ENCODE data around the gene C2orf69. TPM values are rescaled to one million over a fixed set of nuclear protein-coding genes. Genes with fewer than 3 reads are reported as not detected.

The C2orf69 gene
- total RNA-seq, 1 experiment from 2014 or later = 22.0 TPM

- no peak overlapping the region for H2BK120ac ChIP-seq (ENCODE audit: low read depth, low read length, poor library complexity, severe bottlenecking)
- no peak overlapping the region for H3K4me2 ChIP-seq (ENCODE audit: insufficient read depth, insufficient read length, low read length)
- no peaks in the 10 kb centered on the region for H3K79me1 ChIP-seq (ENCODE audit: insufficient read depth, low read depth, low read length, poor library complexity, severe bottlenecking)
- H3K56ac ChIP-seq (ENCODE audit: insufficient read length, low read depth, low read length) = no peak overlapping the region
- no peaks in the 10 kb centered on the region for H4K20me1 ChIP-seq (ENCODE audit: control insufficient read depth, insufficient read depth, insufficient read length)
- H2AFZ ChIP-seq (ENCODE audit: low read length) = no peak overlapping the region
- Mint-ChIP-seq H3K9me3 (peaks cover under 1 to 5% of the 10 kb centered on the region in 2 experiments), H3K27ac (no peak overlapping the region), H3K4me1 (peaks cover 1 to 3% of the 10 kb centered on the region in 2 experiments; a peak in 3 of 4 replicates), H3K4me3 (no peak overlapping the region), H3K27me3 (ENCODE audit: low read depth) (no peaks in the 10 kb centered on the region), H3K36me3 (ENCODE audit: insufficient read depth in 1 of 3, low read depth in 3 of 3) (peaks cover 0 to 8% (median 7%) of the 10 kb centered on the region in 3 experiments; a peak in 5 of 7 replicates)
- H4K8ac ChIP-seq (replicated peaks; ENCODE audit: insufficient read length, low read depth, low read length) = no peak overlapping the region
- no peak overlapping the region for H3K4ac ChIP-seq (ENCODE audit: low read depth, low read length)
- H3K18ac ChIP-seq (ENCODE audit: insufficient read length, low read depth, low read length) = no peak overlapping the region
- H2AK5ac ChIP-seq (ENCODE audit: insufficient read length, low read length) = no peak overlapping the region
- no peak overlapping the region for H2BK15ac ChIP-seq (ENCODE audit: low read depth, low read length)
- no peak for TF ChIP-seq CTCF (conservative IDR thresholded peaks at IDR 0.05)
- no peaks in the 10 kb centered on the region for H3K27me3 ChIP-seq (ENCODE audit: insufficient read depth, low read length)
- no peaks in the 10 kb centered on the region for H3K4me1 ChIP-seq (ENCODE audit: insufficient read depth, low read length)
- H3K79me2 ChIP-seq (ENCODE audit: insufficient read depth, low read length) = no peaks in the 10 kb centered on the region
- H2BK20ac ChIP-seq (ENCODE audit: low read depth, low read length, poor library complexity, severe bottlenecking) = no peak overlapping the region
- no CpG with 5 or more reads among the region's 6 CpGs for WGBS (ENCODE audit: extremely low coverage, insufficient read length, low lambda C conversion rate)
- no peak overlapping the region for H3K9ac ChIP-seq (ENCODE audit: extremely low read depth, insufficient read length, low read length)
- H2BK12ac ChIP-seq (ENCODE audit: insufficient read length, low read depth, low read length) = no peak overlapping the region
- no peak overlapping the region for H4K5ac ChIP-seq (ENCODE audit: insufficient read length, low read depth, low read length)
- H2BK5ac ChIP-seq (ENCODE audit: insufficient read length, low read length) = no peak overlapping the region
- no peaks in the 10 kb centered on the region for H3K23me2 ChIP-seq (ENCODE audit: insufficient read length, low read depth, low read length, poor library complexity, severe bottlenecking)
- no peaks in the 10 kb centered on the region for H3K9me3 ChIP-seq (ENCODE audit: control insufficient read depth, low read depth, low read length)
- H3K14ac ChIP-seq (ENCODE audit: insufficient read depth, low read length) = no peak overlapping the region
- H3T11ph ChIP-seq (ENCODE audit: low read length) = no peak overlapping the region
- no peak overlapping the region for H3K23ac ChIP-seq (ENCODE audit: insufficient read length, low read depth, low read length)
- H3K27ac ChIP-seq (ENCODE audit: insufficient read length, low read depth, low read length) = no peak overlapping the region
- H4K91ac ChIP-seq (ENCODE audit: insufficient read length, low read depth, low read length) = no peak overlapping the region
- no peak for DNase-seq
Measured at GRCh38 chr2:199883474-199884212, 27.4 kb upstream of the C2orf69 start.

Data from H9 (cell line).